Measurements from ENCODE around the gene SLC8A3. TPM values are rescaled to one million over a fixed set of nuclear protein-coding genes. Genes with fewer than 3 reads are reported as not detected.

The SLC8A3 gene
- total and polyA plus RNA-seq, 2 of the 13 experiments (the other 11 are each of a cell fraction or from before 2014, with no cell fraction given), result 0.01 to 0.02 TPM

DNA sequence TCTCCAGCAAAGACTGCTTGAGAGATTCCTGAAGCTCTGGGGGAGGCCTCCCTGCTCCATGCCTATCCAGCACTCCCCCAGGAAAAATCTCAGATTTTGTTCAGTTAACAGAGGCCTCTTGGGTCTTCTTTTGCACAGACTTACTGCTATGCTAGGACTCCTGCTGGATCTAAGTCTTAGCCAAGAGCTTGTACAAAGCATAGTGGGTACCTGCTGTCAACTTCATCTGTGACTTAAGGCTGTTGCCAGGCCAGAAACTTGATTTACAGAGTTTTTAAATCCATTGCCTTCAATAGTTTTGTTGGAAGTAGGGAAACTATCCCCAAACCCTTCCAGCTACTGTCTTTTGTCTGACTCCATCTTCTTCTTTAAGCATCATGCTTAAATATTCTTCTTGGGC is 169.1 kb downstream of the SLC8A3 start (continued):
- TF ChIP-seq, protein P1, sequence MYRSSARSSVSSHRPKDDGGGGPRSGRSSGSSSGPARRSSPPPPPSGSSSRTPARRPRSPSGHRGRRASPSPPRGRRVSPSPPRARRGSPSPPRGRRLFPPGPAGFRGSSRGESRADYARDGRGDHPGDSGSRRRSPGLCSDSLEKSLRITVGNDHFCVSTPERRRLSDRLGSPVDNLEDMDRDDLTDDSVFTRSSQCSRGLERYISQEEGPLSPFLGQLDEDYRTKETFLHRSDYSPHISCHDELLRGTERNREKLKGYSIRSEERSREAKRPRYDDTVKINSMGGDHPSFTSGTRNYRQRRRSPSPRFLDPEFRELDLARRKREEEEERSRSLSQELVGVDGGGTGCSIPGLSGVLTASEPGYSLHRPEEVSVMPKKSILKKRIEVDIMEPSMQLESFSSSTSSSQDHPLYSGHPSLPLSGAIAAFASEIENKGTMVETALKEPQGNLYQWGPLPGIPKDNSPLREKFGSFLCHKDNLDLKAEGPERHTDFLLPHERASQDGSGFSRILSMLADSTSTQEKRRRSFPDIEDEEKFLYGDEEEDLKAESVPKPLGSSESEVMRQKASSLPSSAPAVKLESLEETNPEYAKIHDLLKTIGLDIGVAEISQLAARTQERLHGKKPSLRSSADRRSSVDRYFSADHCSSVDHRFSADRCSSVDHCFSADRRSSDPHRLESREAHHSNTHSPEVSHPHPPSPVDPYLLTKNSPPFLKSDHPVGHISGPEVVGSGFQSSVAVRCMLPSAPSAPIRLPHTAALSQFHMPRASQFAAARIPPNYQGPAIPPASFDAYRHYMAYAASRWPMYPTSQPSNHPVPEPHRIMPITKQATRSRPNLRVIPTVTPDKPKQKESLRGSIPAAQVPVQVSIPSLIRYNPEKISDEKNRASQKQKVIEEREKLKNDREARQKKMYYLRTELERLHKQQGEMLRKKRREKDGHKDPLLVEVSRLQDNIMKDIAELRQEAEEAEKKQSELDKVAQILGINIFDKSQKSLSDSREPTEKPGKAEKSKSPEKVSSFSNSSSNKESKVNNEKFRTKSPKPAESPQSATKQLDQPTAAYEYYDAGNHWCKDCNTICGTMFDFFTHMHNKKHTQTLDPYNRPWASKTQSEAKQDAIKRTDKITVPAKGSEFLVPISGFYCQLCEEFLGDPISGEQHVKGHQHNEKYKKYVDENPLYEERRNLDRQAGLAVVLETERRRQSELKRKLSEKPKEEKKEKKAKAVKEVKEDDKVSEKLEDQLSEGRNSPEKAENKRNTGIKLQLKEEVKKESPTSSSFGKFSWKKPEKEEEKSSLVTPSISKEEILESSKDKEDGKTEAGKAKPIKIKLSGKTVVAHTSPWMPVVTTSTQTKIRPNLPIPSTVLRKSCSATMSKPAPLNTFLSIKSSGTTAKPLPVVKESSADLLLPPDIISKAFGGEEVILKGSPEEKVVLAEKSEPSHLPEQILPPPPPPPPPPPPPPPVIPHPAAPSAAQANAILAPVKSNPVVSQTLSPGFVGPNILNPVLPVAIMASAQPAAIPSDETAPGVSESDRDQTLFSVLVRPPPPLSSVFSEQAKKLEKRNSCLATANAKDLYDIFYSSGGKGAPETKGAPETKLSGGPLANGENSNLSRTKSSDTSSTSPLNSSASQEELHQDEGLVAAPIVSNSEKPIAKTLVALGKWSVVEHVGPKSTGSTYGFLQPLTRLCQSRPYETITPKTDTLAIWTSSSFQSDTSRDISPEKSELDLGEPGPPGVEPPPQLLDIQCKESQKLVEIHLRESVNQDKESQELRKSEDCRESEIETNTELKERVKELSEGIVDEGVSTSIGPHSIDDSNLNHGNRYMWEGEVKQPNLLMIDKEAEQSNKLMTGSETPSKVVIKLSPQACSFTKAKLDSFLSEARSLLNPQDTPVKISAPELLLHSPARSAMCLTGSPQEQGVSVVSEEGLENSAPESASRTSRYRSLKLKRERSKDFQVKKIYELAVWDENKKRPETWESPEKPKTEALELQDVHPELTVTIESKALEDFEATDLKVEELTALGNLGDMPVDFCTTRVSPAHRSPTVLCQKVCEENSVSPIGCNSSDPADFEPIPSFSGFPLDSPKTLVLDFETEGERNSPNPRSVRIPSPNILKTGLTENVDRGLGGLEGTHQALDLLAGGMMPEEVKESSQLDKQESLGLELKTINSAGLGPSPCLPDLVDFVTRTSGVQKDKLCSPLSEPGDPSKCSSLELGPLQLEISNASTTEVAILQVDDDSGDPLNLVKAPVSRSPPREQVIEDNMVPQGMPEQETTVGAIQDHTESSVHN (CRISPR knock-in tag; IDR thresholded peaks at IDR 0.05), result no peak
- no peak for TF ChIP-seq TGIF2 (CRISPR knock-in tag; IDR thresholded peaks at IDR 0.05)
- TF ChIP-seq ZNF792 (CRISPR knock-in tag; IDR thresholded peaks at IDR 0.05), result no peak
- TF ChIP-seq, protein P2, sequence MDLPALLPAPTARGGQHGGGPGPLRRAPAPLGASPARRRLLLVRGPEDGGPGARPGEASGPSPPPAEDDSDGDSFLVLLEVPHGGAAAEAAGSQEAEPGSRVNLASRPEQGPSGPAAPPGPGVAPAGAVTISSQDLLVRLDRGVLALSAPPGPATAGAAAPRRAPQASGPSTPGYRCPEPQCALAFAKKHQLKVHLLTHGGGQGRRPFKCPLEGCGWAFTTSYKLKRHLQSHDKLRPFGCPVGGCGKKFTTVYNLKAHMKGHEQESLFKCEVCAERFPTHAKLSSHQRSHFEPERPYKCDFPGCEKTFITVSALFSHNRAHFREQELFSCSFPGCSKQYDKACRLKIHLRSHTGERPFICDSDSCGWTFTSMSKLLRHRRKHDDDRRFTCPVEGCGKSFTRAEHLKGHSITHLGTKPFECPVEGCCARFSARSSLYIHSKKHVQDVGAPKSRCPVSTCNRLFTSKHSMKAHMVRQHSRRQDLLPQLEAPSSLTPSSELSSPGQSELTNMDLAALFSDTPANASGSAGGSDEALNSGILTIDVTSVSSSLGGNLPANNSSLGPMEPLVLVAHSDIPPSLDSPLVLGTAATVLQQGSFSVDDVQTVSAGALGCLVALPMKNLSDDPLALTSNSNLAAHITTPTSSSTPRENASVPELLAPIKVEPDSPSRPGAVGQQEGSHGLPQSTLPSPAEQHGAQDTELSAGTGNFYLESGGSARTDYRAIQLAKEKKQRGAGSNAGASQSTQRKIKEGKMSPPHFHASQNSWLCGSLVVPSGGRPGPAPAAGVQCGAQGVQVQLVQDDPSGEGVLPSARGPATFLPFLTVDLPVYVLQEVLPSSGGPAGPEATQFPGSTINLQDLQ (CRISPR knock-in tag; IDR thresholded peaks at IDR 0.05), result no peak
- TF ChIP-seq ISL2 (CRISPR knock-in tag; IDR thresholded peaks at IDR 0.05), result no peak
- TF ChIP-seq ZNF672 (CRISPR knock-in tag; IDR thresholded peaks at IDR 0.05), result no peak
- TF ChIP-seq MXD4 (CRISPR knock-in tag; IDR thresholded peaks at IDR 0.05), result no peak
- no peak for TF ChIP-seq TEAD3 (CRISPR knock-in tag; optimal IDR thresholded peaks at IDR 0.05; ENCODE audit: borderline replicate concordance)
- TF ChIP-seq STAG1 (CRISPR knock-in tag; IDR thresholded peaks at IDR 0.05), result no peak
- TF ChIP-seq ZBTB38 (CRISPR knock-in tag; IDR thresholded peaks at IDR 0.05), result no peak
- TF ChIP-seq SKI (IDR thresholded peaks at IDR 0.05; ENCODE audit: partially characterized antibody), result no peak
- TF ChIP-seq, protein P3, sequence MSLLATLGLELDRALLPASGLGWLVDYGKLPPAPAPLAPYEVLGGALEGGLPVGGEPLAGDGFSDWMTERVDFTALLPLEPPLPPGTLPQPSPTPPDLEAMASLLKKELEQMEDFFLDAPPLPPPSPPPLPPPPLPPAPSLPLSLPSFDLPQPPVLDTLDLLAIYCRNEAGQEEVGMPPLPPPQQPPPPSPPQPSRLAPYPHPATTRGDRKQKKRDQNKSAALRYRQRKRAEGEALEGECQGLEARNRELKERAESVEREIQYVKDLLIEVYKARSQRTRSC (CRISPR knock-in tag; IDR thresholded peaks at IDR 0.05; ENCODE audit: low read depth), result no peak
- no peak for TF ChIP-seq ZNF317 (CRISPR knock-in tag; IDR thresholded peaks at IDR 0.05)
- no peak for TF ChIP-seq ZNF562 (CRISPR knock-in tag; IDR thresholded peaks at IDR 0.05; ENCODE audit: borderline replicate concordance)
- no peak for TF ChIP-seq ZNF3 (CRISPR knock-in tag; IDR thresholded peaks at IDR 0.05)
